ENCODE measurements around the gene LCP1.
A peak's percentile ranks its signal among the peaks of the same experiment; 100 is the strongest.
"Not testable (repeated sequence)": the region's sequence is repeated elsewhere in the genome, so short reads cannot be mapped to it uniquely, and the experiment has no call there.

The LCP1 gene, protein sequence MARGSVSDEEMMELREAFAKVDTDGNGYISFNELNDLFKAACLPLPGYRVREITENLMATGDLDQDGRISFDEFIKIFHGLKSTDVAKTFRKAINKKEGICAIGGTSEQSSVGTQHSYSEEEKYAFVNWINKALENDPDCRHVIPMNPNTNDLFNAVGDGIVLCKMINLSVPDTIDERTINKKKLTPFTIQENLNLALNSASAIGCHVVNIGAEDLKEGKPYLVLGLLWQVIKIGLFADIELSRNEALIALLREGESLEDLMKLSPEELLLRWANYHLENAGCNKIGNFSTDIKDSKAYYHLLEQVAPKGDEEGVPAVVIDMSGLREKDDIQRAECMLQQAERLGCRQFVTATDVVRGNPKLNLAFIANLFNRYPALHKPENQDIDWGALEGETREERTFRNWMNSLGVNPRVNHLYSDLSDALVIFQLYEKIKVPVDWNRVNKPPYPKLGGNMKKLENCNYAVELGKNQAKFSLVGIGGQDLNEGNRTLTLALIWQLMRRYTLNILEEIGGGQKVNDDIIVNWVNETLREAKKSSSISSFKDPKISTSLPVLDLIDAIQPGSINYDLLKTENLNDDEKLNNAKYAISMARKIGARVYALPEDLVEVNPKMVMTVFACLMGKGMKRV

GRCh38 chr13:46181840-46182490, at the start of gene LCP1:
Gene LCP1 (minus strand): TSS chr13:46182177. CDS start chr13:46159662, 22,515 bp downstream.
- DNase-seq (ENCODE audit: low read depth) = peak; percentile 55

DNA sequence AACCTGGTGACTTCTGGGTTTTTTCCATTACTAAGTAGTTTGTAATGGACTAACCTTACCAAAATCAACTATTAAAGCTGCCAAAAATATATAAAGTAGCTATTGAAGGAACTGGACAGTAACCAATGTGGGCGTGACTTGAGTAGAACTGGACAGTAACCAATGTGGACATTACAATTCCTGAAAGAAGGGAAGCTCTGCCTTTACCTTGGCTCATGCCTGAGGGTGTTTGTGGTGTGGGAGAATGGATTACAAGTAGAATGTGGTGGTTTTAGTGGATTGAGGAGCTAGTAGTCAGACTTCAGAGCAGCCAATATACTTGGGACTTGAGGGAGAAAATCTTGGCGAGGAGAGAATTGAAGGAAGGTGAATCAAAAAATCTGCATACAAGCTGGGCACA, 47.3 kb upstream of the LCP1 start:
- DNase-seq (ENCODE audit: low read depth) = no peak

GRCh38 chr13:46220234-46220633, 38.3 kb upstream of the LCP1 start:
- DNase-seq (ENCODE audit: low read depth) = not testable (repeated sequence)

GRCh38 chr13:46214741-46215140, 32.8 kb upstream of the LCP1 start:
- not testable (repeated sequence) for DNase-seq (ENCODE audit: low read depth)

DNA sequence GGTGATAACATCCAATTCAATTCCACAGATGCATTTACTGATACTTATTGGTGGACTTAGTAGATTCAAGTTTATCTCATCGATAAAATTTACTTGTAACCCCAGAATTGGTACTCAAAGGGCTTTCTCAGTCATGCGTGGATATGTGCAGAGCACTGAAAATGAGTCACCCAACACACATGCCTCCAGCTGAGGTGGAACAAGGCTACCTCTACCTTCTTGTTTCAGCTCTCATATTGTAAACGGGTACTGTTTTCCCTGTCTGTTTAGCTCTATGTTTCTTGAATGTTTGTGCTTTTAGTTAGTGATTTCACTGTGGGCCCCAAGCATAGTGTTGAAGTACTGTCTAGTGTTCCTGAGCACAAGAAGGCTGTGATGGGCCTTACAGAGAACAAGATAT, 31.3 kb upstream of the LCP1 start:
- DNase-seq (ENCODE audit: low read depth) = no peak

DNA sequence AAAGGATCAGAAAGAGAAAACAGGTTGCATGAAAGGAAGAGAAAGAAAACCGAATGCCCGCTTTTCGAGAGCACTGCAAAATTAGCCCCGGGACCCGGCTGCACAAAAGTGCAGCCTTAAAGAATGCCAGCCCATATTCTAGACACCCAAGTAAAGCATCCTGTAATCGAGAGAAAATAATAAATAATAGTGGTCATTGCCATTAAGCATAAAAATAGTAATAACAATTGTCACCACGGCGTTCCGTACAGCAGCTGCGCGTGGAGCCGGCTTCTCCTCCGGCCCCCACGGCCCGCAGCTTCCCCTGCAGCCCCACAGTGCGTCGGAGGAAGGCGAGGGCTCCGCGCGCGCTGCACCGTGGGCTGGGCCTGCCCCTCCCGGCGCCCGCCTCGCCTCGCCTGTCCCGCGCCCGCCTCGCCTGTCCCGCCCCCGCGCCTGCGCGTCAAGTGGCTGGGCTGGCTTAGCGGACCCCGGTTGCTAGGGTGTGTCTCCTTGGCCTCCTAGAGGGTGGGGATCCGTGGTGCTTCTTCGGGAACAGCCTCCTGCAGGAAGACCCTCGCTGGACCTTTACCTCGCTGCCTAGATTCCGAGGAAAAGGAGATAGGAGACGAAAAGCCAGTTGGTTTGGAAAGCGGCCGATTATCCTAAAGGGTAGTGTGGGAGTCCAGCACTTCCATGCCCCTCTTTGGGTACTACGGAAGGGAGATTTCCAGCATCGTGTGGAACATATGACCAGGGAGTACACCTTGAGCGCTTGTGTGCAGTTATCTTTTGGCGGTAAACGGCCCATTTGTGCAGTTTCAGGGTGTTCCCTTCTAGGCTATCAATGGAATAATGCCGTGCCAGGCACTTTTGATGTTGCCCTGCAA, 29.7 kb upstream of the LCP1 start, which contains the start of gene LRRC63:
Gene LRRC63 (plus strand): TSS at position 446 of the 869 bp plus-strand sequence. CDS start 1,107 bp downstream, outside the sequence.
- DNase-seq (ENCODE audit: low read depth) = peak; percentile 79

GRCh38 chr13:46211116-46211482, 29.1 kb upstream of the LCP1 start:
- DNase-seq (ENCODE audit: low read depth) = no peak

- DNase-seq (ENCODE audit: low read depth) = no peak
Measured at GRCh38 chr13:46210362-46211083, 28.5 kb upstream of the LCP1 start.

DNA sequence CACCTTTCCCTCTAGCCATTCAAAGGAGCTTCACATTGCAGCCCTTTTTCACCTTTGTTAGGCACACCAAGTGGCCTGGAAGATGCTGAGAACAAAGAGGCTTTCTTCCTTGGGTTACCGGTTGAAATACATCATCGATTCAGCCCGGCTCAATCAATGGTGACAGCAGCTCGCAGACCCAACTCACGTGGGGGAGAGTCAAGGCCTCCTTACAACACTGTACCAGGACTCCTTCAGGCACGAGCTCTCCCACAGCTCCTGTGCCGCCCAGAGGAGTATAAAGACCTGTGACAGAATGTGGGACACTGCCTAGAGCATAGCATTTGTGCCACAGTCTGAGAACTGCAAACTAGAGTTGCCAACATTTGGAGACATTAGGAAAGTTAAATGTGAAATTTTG, 25.9 kb upstream of the LCP1 start:
- no peak for DNase-seq (ENCODE audit: low read depth)

DNA sequence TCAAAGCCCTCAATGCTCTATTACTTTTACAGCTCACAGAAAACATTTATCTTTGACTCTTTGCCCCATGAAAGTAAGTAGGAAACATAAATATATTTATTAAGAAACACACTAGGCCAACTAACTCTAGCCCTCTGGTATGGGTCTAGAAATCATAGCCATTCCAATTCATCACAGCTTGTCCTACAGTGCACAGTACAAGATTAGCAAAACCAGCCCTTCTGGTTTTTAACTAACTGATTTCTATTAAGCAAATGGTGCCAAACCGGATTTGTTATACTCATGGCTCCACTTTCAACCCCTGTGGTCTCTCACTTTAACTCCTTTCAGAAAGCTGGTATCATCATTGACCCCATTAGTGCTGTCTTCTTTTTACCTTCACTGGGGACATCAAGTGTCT, 24.2 kb upstream of the LCP1 start:
- no peak for DNase-seq (ENCODE audit: low read depth)

- no peak for DNase-seq (ENCODE audit: low read depth)
Measured at GRCh38 chr13:46202966-46203365, 21.0 kb upstream of the LCP1 start.

GRCh38 chr13:46202188-46202795, 20.3 kb upstream of the LCP1 start:
- no peak for DNase-seq (ENCODE audit: low read depth)

GRCh38 chr13:46198696-46199193, 16.8 kb upstream of the LCP1 start:
- DNase-seq (ENCODE audit: low read depth) = no peak

DNA sequence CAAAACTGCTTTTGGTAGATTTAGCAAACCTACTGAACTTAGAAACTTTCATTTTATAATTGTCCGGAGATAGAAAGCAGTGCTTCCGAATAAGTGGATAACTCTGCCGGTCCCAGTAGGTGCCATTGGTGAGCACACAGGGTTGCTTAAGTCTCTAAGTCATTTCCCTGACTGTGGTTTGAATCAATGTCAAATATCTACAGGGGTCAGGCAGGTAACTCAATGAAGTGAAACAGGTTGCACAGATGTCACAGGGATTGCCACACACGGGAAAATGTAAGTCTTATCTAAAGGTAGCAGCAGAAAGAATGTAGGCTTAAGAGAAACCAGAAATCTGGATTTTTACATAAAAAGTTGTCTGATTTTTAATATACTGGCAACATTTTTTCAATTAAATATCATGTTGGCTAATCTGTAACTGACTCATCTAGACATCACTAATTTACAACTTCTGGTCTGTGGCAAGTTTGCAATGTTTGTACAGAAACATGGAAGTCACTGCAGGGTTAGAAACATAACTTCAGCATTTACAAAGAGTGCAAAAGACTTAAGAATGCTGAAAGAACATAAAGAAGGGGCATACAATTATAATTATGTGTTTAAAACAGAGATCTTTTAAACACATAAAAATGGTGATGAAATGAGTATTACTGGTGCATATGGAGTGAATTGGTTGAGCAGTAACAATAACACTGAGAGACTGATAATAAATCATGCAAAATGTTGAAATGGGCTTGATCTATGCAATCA, 15.5 kb upstream of the LCP1 start:
- DNase-seq (ENCODE audit: low read depth) = no peak

DNA sequence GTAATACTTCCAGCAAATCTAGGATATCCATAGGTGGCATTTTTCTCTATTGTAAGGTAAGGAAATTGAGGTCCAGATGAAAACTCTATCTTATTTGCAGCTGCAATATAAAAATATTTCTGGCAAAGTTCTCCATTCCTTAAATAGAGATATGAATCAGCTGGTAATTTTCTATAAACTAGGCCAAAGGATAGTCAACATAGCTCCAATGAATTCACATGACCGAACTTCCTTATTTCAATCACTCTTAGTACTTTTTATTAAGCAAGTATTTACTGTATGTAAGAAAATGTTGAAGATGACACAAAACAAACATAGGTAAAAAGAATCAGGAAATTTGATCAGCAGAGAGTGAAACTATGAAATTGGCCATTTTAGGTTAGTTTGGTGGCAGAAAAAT, 13.0 kb upstream of the LCP1 start:
- no peak for DNase-seq (ENCODE audit: low read depth)

DNA sequence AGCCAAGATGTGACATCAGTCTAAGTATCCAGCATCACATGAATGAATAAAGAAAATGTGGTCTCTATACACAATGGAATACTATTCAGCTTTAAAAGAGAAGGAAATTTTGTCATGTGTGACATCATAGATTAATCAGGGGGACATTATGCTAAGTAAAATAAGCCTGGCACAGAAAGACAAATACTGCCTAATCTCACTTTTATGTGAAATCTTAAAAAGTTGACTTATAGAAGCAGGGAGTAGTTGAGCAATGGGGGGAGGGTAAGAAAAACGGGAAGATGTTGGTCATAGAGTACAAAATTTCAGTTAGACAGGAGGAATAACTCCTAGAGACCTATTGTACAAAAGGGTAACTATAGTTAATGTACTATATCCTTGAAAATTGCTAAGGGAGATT, 10.4 kb upstream of the LCP1 start:
- no peak for DNase-seq (ENCODE audit: low read depth)

GRCh38 chr13:46185634-46186033, 3.7 kb upstream of the LCP1 start:
- no peak for DNase-seq (ENCODE audit: low read depth)

DNA sequence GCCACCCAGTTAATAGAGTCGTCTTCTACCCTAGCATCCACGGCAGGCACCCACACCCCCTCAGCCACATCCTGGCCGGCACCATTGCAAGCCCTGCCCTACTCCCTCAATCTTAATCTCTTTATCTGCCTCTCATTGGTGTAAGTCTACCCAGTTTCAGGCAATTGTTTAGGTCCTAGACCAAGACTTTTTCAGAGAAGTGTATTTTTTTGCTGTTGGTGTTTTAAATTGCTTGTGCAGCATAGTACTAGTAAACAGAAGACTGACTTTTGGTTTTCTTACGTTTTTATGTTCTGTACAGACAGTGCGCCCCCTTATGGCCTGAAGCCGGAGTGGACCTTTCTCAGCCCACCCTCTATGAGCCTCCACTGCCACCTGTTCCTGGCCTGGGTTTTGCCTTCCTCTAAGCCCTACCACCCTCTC, 2.3 kb upstream of the LCP1 start:
- DNase-seq (ENCODE audit: low read depth) = peak; percentile 66

GRCh38 chr13:46183018-46183946, 1.3 kb upstream of the LCP1 start:
- no peak for DNase-seq (ENCODE audit: low read depth)
